Neural cell (in vitro differentiated cells): Measurements from ENCODE around the gene P2RX6. TPM values are rescaled to one million over a fixed set of nuclear protein-coding genes. Genes with fewer than 3 reads are reported as not detected.

Experiments
- H2AFZ ChIP-seq: fragments of 200-600, 300-800 bp; sonication (generic), shearing (Covaris generic); 2 replicates; pipeline ENCODE4 v1.6.0; 2014; ENCODE audit warnings: low read depth, mild to moderate bottlenecking, antibody characterized with exemption, low read length, moderate library complexity
- H3F3A ChIP-seq: fragments of 200-600 bp; shearing (Covaris generic); 2 replicates; pipeline ENCODE4 v1.6.1; 2016; ENCODE audit warnings: mild to moderate bottlenecking, moderate library complexity, mixed read lengths, antibody characterized with exemption, low read length; ENCODE audit not compliant: insufficient read depth, poor library complexity, severe bottlenecking
- H3K27ac ChIP-seq: fragments of 200-600, 300-800 bp; sonication (generic), shearing (Covaris generic); 2 replicates; pipeline ENCODE4 v1.5.1; 2014; ENCODE audit warnings: mild to moderate bottlenecking, low read length, moderate library complexity
- H3K27me3 ChIP-seq: fragments of 300-800, 200-600 bp; sonication (generic), shearing (Covaris generic); 2 replicates; pipeline ENCODE4 v1.6.0; 2014; ENCODE audit warnings: mild to moderate bottlenecking, low read depth, low read length, moderate library complexity; ENCODE audit not compliant: insufficient read depth
- H3K36me3 ChIP-seq: fragments of 300-800, 200-600 bp; sonication (generic), shearing (Covaris generic); 2 replicates; pipeline ENCODE4 v1.5.1; 2014; ENCODE audit warnings: mild to moderate bottlenecking, antibody characterized with exemption, low read length, moderate library complexity; ENCODE audit not compliant: insufficient read depth
- H3K4me2 ChIP-seq: fragments of 300-800, 200-600 bp; sonication (generic), shearing (Covaris generic); 2 replicates; pipeline ENCODE4 v1.6.0; 2014; ENCODE audit warnings: mild to moderate bottlenecking, low read length
- H3K4me3 ChIP-seq: fragments of 300-800, 200-600 bp; sonication (generic), shearing (Covaris generic); 2 replicates; pipeline ENCODE4 v1.5.1; 2014; ENCODE audit warnings: mild to moderate bottlenecking, low read length, moderate library complexity
- H3K79me2 ChIP-seq: fragments of 200-600 bp; shearing (Covaris generic); replicated peaks from 2 replicates; pipeline ENCODE4 v1.6.0; 2014; ENCODE audit warnings: mild to moderate bottlenecking, low read length, moderate library complexity; ENCODE audit not compliant: insufficient read depth
- H3K9ac ChIP-seq: fragments of 300-800, 200-600 bp; sonication (generic), shearing (Covaris generic); 2 replicates; pipeline ENCODE4 v1.6.1; 2016; ENCODE audit warnings: mild to moderate bottlenecking, low read length, mixed read lengths
- H3K9me2 ChIP-seq: fragments of 200-600 bp; shearing (Covaris generic); 2 replicates; pipeline ENCODE4 v1.6.1; 2016; ENCODE audit warnings: mild to moderate bottlenecking, low read length, mixed read lengths; ENCODE audit not compliant: insufficient read depth
- H3K9me3 ChIP-seq: fragments of 200-600, 300-800 bp; sonication (generic), shearing (Covaris generic); 2 replicates; pipeline ENCODE4 v1.6.1; 2016; ENCODE audit warnings: mild to moderate bottlenecking, mixed run types, low read length, moderate library complexity, mixed read lengths
- H4K20me1 ChIP-seq: fragments of 200-600 bp; shearing (Covaris generic); 2 replicates; pipeline ENCODE4 v1.6.1; 2016; ENCODE audit warnings: mild to moderate bottlenecking, mixed run types; ENCODE audit not compliant: insufficient read depth
- EP300 ChIP-seq: fragments of 450-650 bp; conservative IDR thresholded peaks from 2 replicates; pipeline ENCODE4 v1.6.1; 2014; ENCODE audit warnings: antibody characterized with exemption, mild to moderate bottlenecking, moderate library complexity; ENCODE audit not compliant: poor library complexity, severe bottlenecking
- EZH2 ChIP-seq: fragments of 200-600, 300-800 bp; shearing (Covaris generic), sonication (generic); IDR thresholded peaks from 2 replicates; pipeline ENCODE4 v1.6.1; 2014; ENCODE audit warnings: antibody characterized with exemption, low read length, borderline replicate concordance, mild to moderate bottlenecking; ENCODE audit not compliant: insufficient read depth, poor library complexity, severe bottlenecking
- MXI1 ChIP-seq: fragments of 450-650 bp; conservative IDR thresholded peaks from 2 replicates; pipeline ENCODE4 v1.6.1; 2014; ENCODE audit warnings: antibody characterized with exemption, mild to moderate bottlenecking; ENCODE audit not compliant: poor library complexity, severe bottlenecking
- POLR2AphosphoS5 ChIP-seq: IDR thresholded peaks from 2 replicates; pipeline ENCODE4 v1.6.1; 2012
- RAD21 ChIP-seq: fragments of 450-650 bp; conservative IDR thresholded peaks from 2 replicates; pipeline ENCODE4 v1.6.1; 2014; ENCODE audit warnings: antibody characterized with exemption, mild to moderate bottlenecking, moderate library complexity
- SMC3 ChIP-seq: fragments of 450-650 bp; conservative IDR thresholded peaks from 2 replicates; pipeline ENCODE4 v1.6.1; 2014; ENCODE audit warnings: antibody characterized with exemption, mild to moderate bottlenecking, moderate library complexity; ENCODE audit not compliant: poor library complexity
- TAF1 ChIP-seq: IDR thresholded peaks from 2 replicates; pipeline ENCODE4 v1.6.1; 2012; ENCODE audit warnings: low read depth
- polyA plus RNA-seq: library from polyadenylated mRNA; depleted of rRNA; stranded (reverse); fragments of >200 nt; gene quantifications from 2 replicates; pipeline ENCODE4 v1.2.3, GENCODE V29; 2014
- TF ChIP-seq, protein P1 (sequence below): IDR thresholded peaks from 2 replicates; pipeline ENCODE4 v1.6.1; 2012; ENCODE audit warnings: borderline replicate concordance
- TF ChIP-seq, protein P2 (sequence below): fragments of 450-650 bp; IDR thresholded peaks from 2 replicates; pipeline ENCODE4 v1.5.1; 2014; ENCODE audit warnings: antibody characterized with exemption, mild to moderate bottlenecking, moderate library complexity; ENCODE audit not compliant: poor library complexity, severe bottlenecking

Gene P2RX6
- polyA plus RNA-seq, 1 donor from 2014 or later: 0.17 TPM

GRCh38 chr22:21016644-21017420 is 1.9 kb downstream of the P2RX6 start:
- Histone ChIP-seq H2AFZ (no peak overlapping the region), H3K9me3 (no peaks in the 10 kb centered on the region), H3K9me2 (no peaks in the 10 kb centered on the region), H3F3A (peaks cover 3% of the 10 kb centered on the region), H3K36me3 (no peaks in the 10 kb centered on the region), H3K4me2 (no peak overlapping the region), H3K4me3 (no peak overlapping the region), H3K79me2 (peaks cover 21% of the 10 kb centered on the region), H3K27ac (peak overlapping the region; percentile 31), H4K20me1 (no peaks in the 10 kb centered on the region), H3K27me3 (no peaks in the 10 kb centered on the region), H3K9ac (no peak overlapping the region)
- no peak for TF ChIP-seq SMC3
- TF ChIP-seq TAF1: no peak
- no peak for TF ChIP-seq RAD21
- no peak for TF ChIP-seq EZH2
- no peak for TF ChIP-seq EP300
- TF ChIP-seq, protein P1, sequence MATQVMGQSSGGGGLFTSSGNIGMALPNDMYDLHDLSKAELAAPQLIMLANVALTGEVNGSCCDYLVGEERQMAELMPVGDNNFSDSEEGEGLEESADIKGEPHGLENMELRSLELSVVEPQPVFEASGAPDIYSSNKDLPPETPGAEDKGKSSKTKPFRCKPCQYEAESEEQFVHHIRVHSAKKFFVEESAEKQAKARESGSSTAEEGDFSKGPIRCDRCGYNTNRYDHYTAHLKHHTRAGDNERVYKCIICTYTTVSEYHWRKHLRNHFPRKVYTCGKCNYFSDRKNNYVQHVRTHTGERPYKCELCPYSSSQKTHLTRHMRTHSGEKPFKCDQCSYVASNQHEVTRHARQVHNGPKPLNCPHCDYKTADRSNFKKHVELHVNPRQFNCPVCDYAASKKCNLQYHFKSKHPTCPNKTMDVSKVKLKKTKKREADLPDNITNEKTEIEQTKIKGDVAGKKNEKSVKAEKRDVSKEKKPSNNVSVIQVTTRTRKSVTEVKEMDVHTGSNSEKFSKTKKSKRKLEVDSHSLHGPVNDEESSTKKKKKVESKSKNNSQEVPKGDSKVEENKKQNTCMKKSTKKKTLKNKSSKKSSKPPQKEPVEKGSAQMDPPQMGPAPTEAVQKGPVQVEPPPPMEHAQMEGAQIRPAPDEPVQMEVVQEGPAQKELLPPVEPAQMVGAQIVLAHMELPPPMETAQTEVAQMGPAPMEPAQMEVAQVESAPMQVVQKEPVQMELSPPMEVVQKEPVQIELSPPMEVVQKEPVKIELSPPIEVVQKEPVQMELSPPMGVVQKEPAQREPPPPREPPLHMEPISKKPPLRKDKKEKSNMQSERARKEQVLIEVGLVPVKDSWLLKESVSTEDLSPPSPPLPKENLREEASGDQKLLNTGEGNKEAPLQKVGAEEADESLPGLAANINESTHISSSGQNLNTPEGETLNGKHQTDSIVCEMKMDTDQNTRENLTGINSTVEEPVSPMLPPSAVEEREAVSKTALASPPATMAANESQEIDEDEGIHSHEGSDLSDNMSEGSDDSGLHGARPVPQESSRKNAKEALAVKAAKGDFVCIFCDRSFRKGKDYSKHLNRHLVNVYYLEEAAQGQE: no peak
- TF ChIP-seq, protein P2, sequence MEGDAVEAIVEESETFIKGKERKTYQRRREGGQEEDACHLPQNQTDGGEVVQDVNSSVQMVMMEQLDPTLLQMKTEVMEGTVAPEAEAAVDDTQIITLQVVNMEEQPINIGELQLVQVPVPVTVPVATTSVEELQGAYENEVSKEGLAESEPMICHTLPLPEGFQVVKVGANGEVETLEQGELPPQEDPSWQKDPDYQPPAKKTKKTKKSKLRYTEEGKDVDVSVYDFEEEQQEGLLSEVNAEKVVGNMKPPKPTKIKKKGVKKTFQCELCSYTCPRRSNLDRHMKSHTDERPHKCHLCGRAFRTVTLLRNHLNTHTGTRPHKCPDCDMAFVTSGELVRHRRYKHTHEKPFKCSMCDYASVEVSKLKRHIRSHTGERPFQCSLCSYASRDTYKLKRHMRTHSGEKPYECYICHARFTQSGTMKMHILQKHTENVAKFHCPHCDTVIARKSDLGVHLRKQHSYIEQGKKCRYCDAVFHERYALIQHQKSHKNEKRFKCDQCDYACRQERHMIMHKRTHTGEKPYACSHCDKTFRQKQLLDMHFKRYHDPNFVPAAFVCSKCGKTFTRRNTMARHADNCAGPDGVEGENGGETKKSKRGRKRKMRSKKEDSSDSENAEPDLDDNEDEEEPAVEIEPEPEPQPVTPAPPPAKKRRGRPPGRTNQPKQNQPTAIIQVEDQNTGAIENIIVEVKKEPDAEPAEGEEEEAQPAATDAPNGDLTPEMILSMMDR: no peak
- TF ChIP-seq MXI1: no peak
- no peak for TF ChIP-seq POLR2AphosphoS5

DNA sequence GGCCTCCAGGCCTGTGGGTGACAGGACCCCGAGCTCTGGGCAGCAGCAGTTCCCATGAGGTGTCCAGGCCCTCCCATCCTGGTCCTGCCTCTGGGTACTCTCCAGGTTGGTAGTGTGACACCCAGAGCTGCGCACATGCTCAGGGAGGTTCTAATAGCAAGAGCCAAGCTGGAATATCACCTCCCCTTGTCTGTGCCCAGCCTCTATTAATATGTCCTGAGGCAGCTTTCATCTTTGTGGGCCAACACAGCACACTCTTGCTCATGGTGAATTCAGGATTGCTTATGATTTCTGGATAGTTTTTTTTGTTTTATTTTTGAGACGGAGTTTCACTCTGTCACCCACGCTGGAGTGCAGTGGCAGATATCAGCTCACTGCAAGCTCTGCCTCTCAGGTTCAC is 3.3 kb downstream of the P2RX6 start:
- H2AFZ ChIP-seq: no peak overlapping the region
- no peak overlapping the region for H3K4me3 ChIP-seq
- TF ChIP-seq, protein P1: no peak
- TF ChIP-seq, protein P2: no peak
- TF ChIP-seq SMC3 (no peak), EZH2 (no peak), TAF1 (no peak)
- H3K9me2 ChIP-seq: no peaks in the 10 kb centered on the region
- no peak overlapping the region for H3K27ac ChIP-seq
- peaks cover 3% of the 10 kb centered on the region for H3F3A ChIP-seq
- H3K27me3 ChIP-seq: no peaks in the 10 kb centered on the region
- no peaks in the 10 kb centered on the region for H3K36me3 ChIP-seq
- no peaks in the 10 kb centered on the region for H4K20me1 ChIP-seq
- H3K79me2 ChIP-seq: peaks cover 6% of the 10 kb centered on the region
- H3K4me2 ChIP-seq: no peak overlapping the region
- H3K9ac ChIP-seq: no peak overlapping the region
- no peaks in the 10 kb centered on the region for H3K9me3 ChIP-seq
